GDM1 (cell line): ENCODE results near the gene GLRA2.
"Not testable (repeated sequence)": the region's sequence is repeated elsewhere in the genome, so short reads cannot be mapped to it uniquely, and the experiment has no call there.

Source experiments
- DNase-seq: peaks from one replicate; lab custom pipeline; 2025; lab: John Stamatoyannopoulos, UW

Gene GLRA2

DNA sequence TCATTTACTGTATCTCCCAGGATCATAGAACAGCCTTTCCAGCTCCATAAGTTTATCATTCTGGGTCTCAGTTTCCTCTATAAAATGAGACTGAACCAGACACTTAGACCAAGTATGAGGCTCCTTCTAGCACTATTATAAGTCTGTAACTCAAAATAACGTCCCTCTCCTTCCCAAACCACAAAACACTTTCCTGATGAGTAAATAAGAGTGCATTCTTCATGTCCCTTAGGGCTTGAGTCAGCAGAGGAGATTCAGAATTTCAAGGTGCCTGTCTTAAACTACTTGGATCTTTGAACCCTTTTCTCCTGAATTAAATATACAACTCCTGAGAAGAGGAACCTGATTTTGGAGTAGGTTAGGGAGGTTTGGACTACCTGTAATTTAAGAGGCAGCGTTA is 62.6 kb downstream of the GLRA2 start:
- DNase-seq: no peak

GRCh38 chrX:14594521-14594920 is 65.2 kb downstream of the GLRA2 start:
- DNase-seq: no peak

- DNase-seq: no peak
These were observed 69.0 kb downstream of the GLRA2 start for GRCh38 chrX:14598330-14598729.

DNA sequence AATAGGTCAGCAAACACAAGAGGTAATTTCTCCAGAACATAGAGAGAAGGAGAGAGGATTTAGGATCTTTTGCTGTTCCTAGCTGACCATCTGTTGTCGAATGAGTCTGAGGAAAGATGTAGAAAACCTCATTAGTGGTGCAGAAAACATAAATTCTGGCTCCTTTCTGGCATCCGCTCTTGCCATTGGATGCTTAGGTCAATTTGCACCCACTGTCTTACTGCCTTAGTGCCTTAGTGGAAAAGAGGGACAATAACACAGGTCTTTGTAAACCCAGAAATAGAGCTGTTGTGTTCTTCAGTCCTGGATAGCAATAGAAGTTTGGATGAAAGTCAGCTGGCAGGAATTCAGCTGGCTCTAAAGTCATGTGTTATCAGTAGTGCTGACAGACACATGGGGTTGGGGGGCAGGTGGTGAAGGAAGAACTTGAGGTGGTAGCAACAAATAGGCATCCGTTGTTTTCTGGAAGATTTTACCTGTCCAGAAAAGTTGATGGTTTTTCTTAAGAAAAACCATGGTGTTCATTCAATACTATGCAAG is 78.2 kb downstream of the GLRA2 start:
- no peak for DNase-seq

DNA sequence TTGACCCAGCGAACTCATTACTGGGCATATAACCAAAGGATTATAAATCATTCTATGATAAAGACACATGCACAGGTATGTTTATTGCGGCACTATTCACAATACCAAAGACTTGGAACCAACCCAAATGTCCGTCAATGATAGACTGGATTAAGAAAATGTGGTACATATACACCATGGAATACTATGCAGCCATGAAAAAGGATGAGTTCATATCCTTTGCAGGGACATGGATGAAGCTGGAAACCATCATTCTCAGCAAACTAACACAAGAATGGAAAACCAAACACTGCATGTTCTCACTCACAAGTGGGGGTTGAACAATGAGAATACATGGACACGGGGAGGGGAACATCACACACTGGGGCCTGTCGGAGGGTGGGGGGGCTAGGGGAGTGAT is 83.1 kb downstream of the GLRA2 start:
- not testable (repeated sequence) for DNase-seq

GRCh38 chrX:14616301-14616700 is 87.0 kb downstream of the GLRA2 start:
- DNase-seq: no peak

GRCh38 chrX:14616836-14617235 is 87.5 kb downstream of the GLRA2 start:
- no peak for DNase-seq

- DNase-seq: no peak
These were observed 89.0 kb downstream of the GLRA2 start for GRCh38 chrX:14618177-14618965.

DNA sequence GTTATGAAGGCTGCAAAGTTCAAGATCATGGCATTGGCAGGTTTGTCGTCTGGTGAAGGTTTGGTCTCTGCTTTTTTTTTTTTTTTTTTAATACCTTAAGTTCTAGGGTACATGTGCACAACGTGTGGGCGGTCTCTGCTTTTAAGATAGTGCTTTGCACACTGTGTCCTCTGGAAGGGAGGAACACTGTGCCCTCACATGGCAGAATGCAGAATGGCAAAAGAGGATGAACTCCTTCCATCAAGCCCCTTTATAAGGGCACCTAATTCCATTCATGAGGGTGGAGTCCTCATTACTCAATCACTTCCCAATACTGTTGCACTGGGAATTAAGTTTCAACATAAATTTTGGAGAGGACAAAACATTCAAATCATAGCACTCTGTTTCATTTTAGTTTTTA is 101.4 kb downstream of the GLRA2 start:
- no peak for DNase-seq

- no peak for DNase-seq
These were observed 112.6 kb downstream of the GLRA2 start for GRCh38 chrX:14641681-14642655.

DNA sequence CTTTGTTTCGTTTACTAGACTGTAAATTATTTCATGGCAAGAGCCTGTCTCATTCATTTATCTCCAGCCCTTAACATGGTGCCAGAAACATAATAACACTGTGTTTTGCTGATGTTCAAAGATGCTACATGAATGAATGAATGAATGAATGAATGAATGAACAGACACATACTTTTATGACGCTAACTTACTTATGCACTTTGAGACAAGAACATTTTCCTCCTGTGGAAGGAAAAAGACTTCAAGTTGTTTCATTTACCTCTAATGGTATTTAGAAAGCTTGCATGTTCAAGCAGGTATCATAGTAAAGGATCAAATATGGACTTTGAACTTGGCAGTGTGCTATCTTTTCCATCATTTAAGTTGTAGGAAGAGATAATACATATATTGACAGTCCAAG is 131.6 kb downstream of the GLRA2 start:
- no peak for DNase-seq

DNA sequence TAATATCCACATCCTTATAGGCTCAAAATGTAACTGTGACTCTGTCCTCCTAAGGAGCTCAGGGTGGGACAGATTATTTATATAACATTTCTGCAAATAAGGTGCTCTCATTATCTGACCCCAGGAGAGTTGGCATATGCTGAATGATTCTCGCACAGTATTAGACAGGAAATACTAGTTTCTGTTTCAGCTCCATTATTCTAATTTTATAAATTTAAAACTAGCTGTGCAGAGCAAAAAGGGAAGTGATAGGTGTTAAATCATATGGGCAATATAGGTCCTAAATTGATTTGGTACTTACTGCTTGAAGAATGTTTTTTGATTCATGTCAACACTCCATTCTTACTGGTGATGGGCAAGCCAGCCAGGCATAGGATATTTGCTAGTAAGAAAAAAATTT is 141.5 kb downstream of the GLRA2 start:
- no peak for DNase-seq

GRCh38 chrX:14672611-14673172 is 143.4 kb downstream of the GLRA2 start:
- DNase-seq: no peak

GRCh38 chrX:14673236-14673635 is 143.9 kb downstream of the GLRA2 start:
- no peak for DNase-seq

DNA sequence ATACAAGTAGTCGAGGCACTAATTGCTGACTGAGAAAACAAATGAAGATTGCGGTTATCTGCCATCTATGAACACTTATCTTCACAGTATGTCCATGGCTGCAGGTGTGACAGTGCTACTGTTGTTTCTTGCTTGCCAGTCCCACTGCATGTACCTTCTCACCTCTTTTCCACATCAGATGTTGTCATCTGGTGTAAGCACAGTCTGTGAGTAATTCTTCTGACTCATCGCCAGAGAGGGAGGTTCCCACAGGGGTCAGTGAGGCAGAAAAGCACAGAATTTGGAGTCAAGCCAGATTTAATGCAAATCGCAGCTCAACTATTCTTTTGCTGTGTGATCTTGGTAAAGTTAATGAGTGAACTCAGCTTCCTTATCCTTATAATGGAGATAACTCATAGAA is 144.4 kb downstream of the GLRA2 start:
- DNase-seq: no peak

DNA sequence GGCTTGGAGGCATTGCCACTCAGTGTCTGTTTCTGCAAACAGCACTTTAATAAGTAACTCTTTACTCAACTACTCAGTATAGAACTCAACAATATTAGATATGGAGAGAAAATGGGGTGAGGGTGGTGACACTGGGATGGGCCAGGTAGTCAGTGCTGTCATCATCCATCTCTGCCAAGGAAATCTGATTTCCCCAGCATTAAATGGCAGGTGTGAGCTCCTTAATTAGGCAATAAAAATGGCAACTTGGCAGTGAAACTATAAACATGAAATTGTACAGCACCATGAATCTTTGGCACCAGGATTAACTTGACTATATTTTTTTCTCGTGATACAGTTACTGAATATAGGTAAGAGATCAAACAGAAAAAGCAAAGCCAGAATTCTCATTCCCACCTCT is 146.2 kb downstream of the GLRA2 start:
- no peak for DNase-seq

DNA sequence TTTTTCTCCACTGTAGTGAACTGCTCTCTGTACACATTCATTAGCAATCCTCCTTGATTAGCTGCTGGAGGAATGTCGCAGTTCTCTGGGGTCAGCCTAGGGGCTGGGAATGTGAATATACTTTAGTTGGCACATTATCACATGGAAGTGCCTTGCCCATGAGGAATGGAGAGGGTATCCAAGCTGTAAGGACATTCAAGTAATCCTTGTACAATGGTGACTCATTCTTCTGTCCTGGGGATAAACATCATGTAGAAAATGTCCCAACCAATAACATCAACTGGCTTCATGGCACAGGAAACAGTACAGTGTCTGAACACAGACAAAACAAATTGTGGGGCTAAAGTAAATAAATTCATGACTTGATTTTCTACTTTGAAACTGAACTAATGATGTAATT is 147.1 kb downstream of the GLRA2 start:
- no peak for DNase-seq

GRCh38 chrX:14688331-14688730 is 159.0 kb downstream of the GLRA2 start:
- DNase-seq: not testable (repeated sequence)

DNA sequence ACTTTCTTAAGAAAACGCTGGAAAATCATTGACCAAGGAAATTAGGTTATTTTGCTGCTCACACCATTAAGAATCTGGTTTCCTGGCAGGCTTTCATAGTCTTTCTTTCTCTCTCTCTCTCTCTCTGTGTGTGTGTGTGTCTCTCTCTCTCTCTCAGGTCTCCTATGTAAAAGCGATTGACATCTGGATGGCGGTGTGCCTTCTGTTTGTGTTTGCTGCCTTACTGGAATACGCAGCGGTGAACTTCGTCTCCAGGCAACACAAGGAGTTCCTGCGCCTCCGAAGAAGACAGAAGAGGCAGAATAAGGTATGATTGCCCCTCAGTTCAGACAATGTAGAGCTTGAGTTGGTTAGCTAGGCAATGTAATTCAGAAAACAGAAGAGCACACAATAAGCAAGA is 161.2 kb downstream of the GLRA2 start:
- no peak for DNase-seq

- DNase-seq: no peak
These were observed 165.3 kb downstream of the GLRA2 start for GRCh38 chrX:14694611-14695010.

- no peak for DNase-seq
These were observed 168.1 kb downstream of the GLRA2 start for GRCh38 chrX:14697451-14697850.

- DNase-seq: no peak
These were observed 169.5 kb downstream of the GLRA2 start for GRCh38 chrX:14698790-14699189.
